H1 (cell line): ENCODE measurements around the gene AGBL1. TPM values are rescaled to one million over a fixed set of nuclear protein-coding genes. Genes with fewer than 3 reads are reported as not detected.

Experiments used
- CTCF ChIA-PET: fragments of 300-600 bp; sonication (Branson Sonifier 250); formaldehyde crosslinking; loops from one replicate; lab custom pipeline; 2021; ENCODE audit not compliant: partially characterized antibody; lab: Charles Lee
- POLR2A ChIA-PET: fragments of 300-600 bp; sonication (Branson Sonifier 250); formaldehyde crosslinking; loops from one replicate; lab custom pipeline; 2021; ENCODE audit warnings: inconsistent platforms; ENCODE audit not compliant: partially characterized antibody; lab: Charles Lee
- DNase-seq, 2 experiments: peaks; one replicate each; pipeline versions ENCODE4 v3.0.0 to v3.0.0-alpha.2; 2010 to 2022; ENCODE audit warnings: low spot score in 2 of 2, low read depth in 1 of 2, mixed read lengths in 1 of 2
- FAIRE-seq: peaks from 2 replicates; lab custom pipeline; 2011; peaks lifted over from hg19 to GRCh38; lab: Jason Lieb, UNC
- H2AFZ ChIP-seq: 2 replicates; pipeline ENCODE4 v1.8.1; 2012; ENCODE audit warnings: low read length, inconsistent platforms
- H2AK5ac ChIP-seq: 2 replicates; pipeline ENCODE4 v1.6.1; 2013; ENCODE audit warnings: low read depth, low read length
- H2BK120ac ChIP-seq: replicated peaks from 2 replicates; pipeline ENCODE3; 2013; ENCODE audit warnings: low read depth, low read length, inconsistent platforms
- H2BK12ac ChIP-seq: 2 replicates; pipeline ENCODE4 v1.6.1; 2013; ENCODE audit warnings: low read depth, low read length
- H2BK15ac ChIP-seq: 2 replicates; pipeline ENCODE4 v1.6.1; 2013; ENCODE audit warnings: low read length
- H2BK20ac ChIP-seq: 2 replicates; pipeline ENCODE4 v1.6.1; 2013; ENCODE audit warnings: low read length
- H2BK5ac ChIP-seq: 2 replicates; pipeline ENCODE4 v1.6.1; 2013; ENCODE audit warnings: low read depth, low read length
- H3K14ac ChIP-seq: 2 replicates; pipeline ENCODE4 v1.6.1; 2013; ENCODE audit warnings: inconsistent platforms; ENCODE audit not compliant: insufficient read length
- H3K18ac ChIP-seq: 2 replicates; pipeline ENCODE4 v1.6.1; 2013; ENCODE audit warnings: low read length; ENCODE audit errors: extremely low read depth
- H3K23ac ChIP-seq: 2 replicates; pipeline ENCODE4 v1.6.1; 2013; ENCODE audit warnings: inconsistent platforms; ENCODE audit not compliant: insufficient read length
- H3K23me2 ChIP-seq: 2 replicates; pipeline ENCODE4 v1.6.1; 2013; ENCODE audit warnings: low read depth, low read length
- H3K27ac ChIP-seq: 2 replicates; pipeline ENCODE4 v1.6.1; 2011; ENCODE audit warnings: low read depth, low read length, inconsistent platforms
- H3K27me3 ChIP-seq, 4 experiments: replicated peaks in 1 of 4; 1 replicate in 1 of 4; 2 replicates in 3 of 4; pipeline versions ENCODE4 v1.6.1 to v1.8.1; 2011 to 2013; ENCODE audit warnings: low read length in 3 of 4, mild to moderate bottlenecking in 3 of 4, inconsistent platforms in 2 of 4, mixed read lengths in 2 of 4, moderate library complexity in 1 of 4; ENCODE audit not compliant: control insufficient read depth in 3 of 4, insufficient read depth in 3 of 4; ENCODE audit errors: extremely low read depth in 1 of 4
- H3K36me3 ChIP-seq, 4 experiments: 2 replicates each; pipeline versions ENCODE4 v1.6.1 to v1.8.1; 2011 to 2013; ENCODE audit warnings: mild to moderate bottlenecking in 4 of 4, low read length in 3 of 4, moderate library complexity in 2 of 4, control low read depth in 1 of 4, inconsistent platforms in 1 of 4; ENCODE audit not compliant: insufficient read depth in 4 of 4, control insufficient read depth in 2 of 4
- H3K4ac ChIP-seq: replicated peaks from 2 replicates; pipeline ENCODE3; 2013; ENCODE audit warnings: low read length, low read depth, mixed read lengths, inconsistent platforms; ENCODE audit not compliant: insufficient read length
- H3K4me1 ChIP-seq, 4 experiments: replicated peaks in 1 of 4; 1 replicate in 1 of 4; 2 replicates in 3 of 4; pipeline versions ENCODE4 v1.6.1 to v1.8.1; 2011 to 2013; ENCODE audit warnings: low read length in 3 of 4, inconsistent platforms in 2 of 4, mixed read lengths in 1 of 4; ENCODE audit not compliant: insufficient read depth in 4 of 4, control insufficient read depth in 3 of 4
- H3K4me2 ChIP-seq, 2 experiments: 2 replicates each; pipeline versions ENCODE4 v1.6.1 to v1.8.1; 2011 to 2013; ENCODE audit warnings: low read depth in 2 of 2, low read length in 2 of 2, control low read depth in 1 of 2, inconsistent platforms in 1 of 2, mild to moderate bottlenecking in 1 of 2; ENCODE audit not compliant: insufficient read depth in 1 of 2
- H3K4me3 ChIP-seq, 4 experiments: fragments of 200-600, 300-600 bp in 1 of 4; sonication (generic), shearing (Covaris generic), sonication (Bioruptor Twin) in 1 of 4; 2 replicates each; pipeline versions ENCODE4 v1.5.1 to v1.8.1; 2011 to 2016; ENCODE audit warnings: low read length in 4 of 4, low read depth in 3 of 4, control low read depth in 2 of 4, inconsistent platforms in 2 of 4, mild to moderate bottlenecking in 2 of 4, mixed read lengths in 1 of 4, moderate library complexity in 1 of 4; ENCODE audit not compliant: insufficient read depth in 2 of 4; ENCODE audit errors: extremely low read depth in 1 of 4
- H3K56ac ChIP-seq: replicated peaks from 2 replicates; pipeline ENCODE3; 2013; ENCODE audit warnings: low read depth, mild to moderate bottlenecking, mixed read lengths, low read length, inconsistent platforms; ENCODE audit not compliant: insufficient read length
- H3K79me1 ChIP-seq: 2 replicates; pipeline ENCODE4 v1.6.1; 2013; ENCODE audit warnings: low read depth, low read length, control low read depth
- H3K79me2 ChIP-seq, 2 experiments: 2 replicates each; pipeline versions ENCODE4 v1.6.1 to v1.8.1; 2012 to 2013; ENCODE audit warnings: low read length in 2 of 2, mild to moderate bottlenecking in 2 of 2, inconsistent platforms in 1 of 2; ENCODE audit not compliant: insufficient read depth in 2 of 2, control insufficient read depth in 1 of 2
- H3K9ac ChIP-seq, 4 experiments: replicated peaks in 1 of 4; 1 replicate in 1 of 4; 2 replicates in 3 of 4; pipeline versions ENCODE4 v1.6.1 to v1.8.1; 2011 to 2013; ENCODE audit warnings: low read depth in 3 of 4, low read length in 3 of 4, control low read depth in 2 of 4, mild to moderate bottlenecking in 2 of 4, moderate library complexity in 2 of 4, inconsistent platforms in 1 of 4; ENCODE audit errors: extremely low read depth in 1 of 4
- H3K9me3 ChIP-seq, 2 experiments: 2 replicates each; pipeline versions ENCODE4 v1.6.1 to v1.8.1; 2012 to 2013; ENCODE audit warnings: mild to moderate bottlenecking in 2 of 2, moderate library complexity in 2 of 2, control low read depth in 1 of 2, inconsistent platforms in 1 of 2, low read depth in 1 of 2, low read length in 1 of 2, mixed read lengths in 1 of 2; ENCODE audit not compliant: insufficient read depth in 2 of 2
- H4K20me1 ChIP-seq, 2 experiments: replicated peaks in 1 of 2; 2 replicates each; pipeline versions ENCODE3 to v1.8.1; 2011 to 2013; ENCODE audit warnings: inconsistent platforms in 2 of 2, low read length in 2 of 2, mild to moderate bottlenecking in 1 of 2; ENCODE audit not compliant: insufficient read depth in 2 of 2, control insufficient read depth in 1 of 2
- H4K5ac ChIP-seq: 2 replicates; pipeline ENCODE4 v1.6.1; 2013; ENCODE audit warnings: low read length, low read depth, mixed read lengths, inconsistent platforms; ENCODE audit not compliant: insufficient read length
- H4K8ac ChIP-seq: 2 replicates; pipeline ENCODE4 v1.8.0; 2013; ENCODE audit warnings: mild to moderate bottlenecking, moderate library complexity, low read length, inconsistent platforms; ENCODE audit not compliant: insufficient read depth; ENCODE audit errors: extremely low read depth
- H4K91ac ChIP-seq: replicated peaks from 2 replicates; pipeline ENCODE3; 2013; ENCODE audit warnings: low read length, mixed read lengths, inconsistent platforms; ENCODE audit not compliant: insufficient read length
- CHD1 ChIP-seq: IDR thresholded peaks from 2 replicates; pipeline ENCODE4 v1.6.1; 2012; ENCODE audit warnings: low read depth, low read length, improper control_type of control experiment
- CREB1 ChIP-seq: IDR thresholded peaks from 2 replicates; pipeline ENCODE4 v1.6.1; 2012; ENCODE audit warnings: inconsistent platforms
- SP4 ChIP-seq: IDR thresholded peaks from 2 replicates; pipeline ENCODE4 v1.6.1; 2012; ENCODE audit warnings: low read length, inconsistent platforms
- WGBS, 2 experiments: shearing (Covaris generic) in 1 of 2; methylation state at CpG; one replicate each; pipeline versions ENCODE4 v1.1.6 to v1.1.7; 2013 to 2015; ENCODE audit warnings: low lambda C conversion rate in 2 of 2, mixed read lengths in 2 of 2, inconsistent platforms in 1 of 2, low coverage in 1 of 2, missing lambda C conversion rate in 1 of 2; ENCODE audit not compliant: insufficient replicate concordance in 2 of 2, insufficient coverage in 1 of 2, insufficient read length in 1 of 2; ENCODE audit errors: extremely low coverage in 1 of 2, missing lambda C conversion rate in 1 of 2; 5-methylcytosine and 5-hydroxymethylcytosine counted together
- polyA plus RNA-seq, 7 experiments: library from polyadenylated mRNA; depleted of rRNA in 3 of 7; stranded (reverse) in 5 of 7; unstranded in 2 of 7; fragments of >200 nt in 5 of 7; fragments of 200-250 nt in 2 of 7; gene quantifications; 1 replicate in 5 of 7; 2 replicates in 1 of 7; 4 replicates in 1 of 7; pipeline versions ENCODE4 v1.2.1 to v1.2.3, GENCODE V29; 2011 to 2013; ENCODE audit warnings: missing spikeins in 2 of 7, mixed read lengths in 2 of 7
- total RNA-seq: library from RNA; stranded (reverse); fragmentation: NEBNext Ultra II Directional; extraction: Animal tissue kit (Norgen Biotek cat#: 25700); gene quantifications from 2 replicates; pipeline ENCODE4 v1.2.1, GENCODE V29; 2021

The AGBL1 gene
- total and polyA plus RNA-seq, 2 of the 8 experiments (the other 6 are each of a cell fraction or from before 2014, with no cell fraction given) = not detected

DNA sequence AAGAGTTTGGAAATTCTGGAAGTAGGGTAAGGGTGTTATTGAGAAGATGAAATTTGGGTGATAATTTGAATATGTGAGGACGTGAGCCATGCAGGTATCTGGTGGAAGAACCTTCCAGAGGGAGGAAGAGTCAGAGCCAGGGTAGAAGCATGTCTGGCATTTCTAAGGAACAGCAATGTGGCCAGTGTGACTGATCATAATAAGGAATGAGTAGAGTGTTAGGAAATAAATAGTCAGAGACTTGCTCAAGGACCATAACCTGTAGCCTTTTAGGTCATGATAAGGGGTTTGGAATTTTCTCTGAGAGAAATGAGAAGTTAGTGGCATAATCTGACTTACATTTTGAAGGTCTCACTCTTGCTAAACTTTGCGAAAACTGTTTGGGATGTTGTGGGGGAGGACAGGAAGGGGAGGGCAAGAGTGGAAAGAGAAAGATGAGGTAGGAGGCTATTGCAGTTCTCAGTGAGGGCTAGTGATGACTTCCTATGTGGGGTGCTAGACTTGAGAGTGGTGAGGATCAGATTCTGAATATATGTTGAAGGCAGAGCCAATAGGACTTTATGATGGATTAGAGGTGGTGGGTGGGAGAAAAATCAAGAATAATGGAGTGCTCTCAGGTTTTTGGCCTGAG lies 568.3 kb downstream of the AGBL1 start:
- Histone ChIP-seq H3K79me1 (no peaks in the 10 kb centered on the region), H3K4me3 (no peak overlapping the region), H3K56ac (no peak overlapping the region), H3K36me3 (no peaks in the 10 kb centered on the region), H3K79me2 (no peaks in the 10 kb centered on the region), H3K4ac (no peak overlapping the region), H4K8ac (no peak overlapping the region), H2BK15ac (no peak overlapping the region), H2BK120ac (no peak overlapping the region), H3K4me2 (no peak overlapping the region), H3K23ac (no peak overlapping the region), H2BK12ac (no peak overlapping the region), H2AFZ (no peak overlapping the region), H3K27me3 (no peaks in the 10 kb centered on the region), H3K18ac (no peak overlapping the region), H2AK5ac (no peak overlapping the region), H4K20me1 (no peaks in the 10 kb centered on the region), H3K9me3 (no peaks in the 10 kb centered on the region), H3K23me2 (peaks cover 3% of the 10 kb centered on the region; the same call in 1 of the 2 replicates), H3K9ac (no peak overlapping the region), H3K4me1 (no peaks in the 10 kb centered on the region), H2BK5ac (no peak overlapping the region), H3K14ac (no peak overlapping the region), H4K91ac (no peak overlapping the region), H2BK20ac (no peak overlapping the region), H4K5ac (no peak overlapping the region), H3K27ac (no peak overlapping the region)
- 96 to 100% methylated on average over 1 to 2 of the region's 2 CpGs for WGBS, 2 experiments
- no peak for TF ChIP-seq SP4
- TF ChIP-seq CHD1 = no peak
- TF ChIP-seq CREB1 = no peak
- no peak for DNase-seq
- CTCF ChIA-PET = no interaction called here
- POLR2A ChIA-PET = no interaction called here
- no peak for FAIRE-seq
